GM19328 (cell line): ENCODE results near the gene PAPOLG.

Experiments
- ATAC-seq: cut with Tn5 transposase; IDR thresholded peaks from one replicate; pipeline ENCODE4 v1.9.1; 2021; ENCODE audit warnings: mild to moderate bottlenecking, moderate library complexity; ENCODE audit not compliant: unreplicated experiment

Gene PAPOLG

GRCh38 chr2:60756097-60757087 lies at the start of gene PAPOLG:
Gene PAPOLG, plus strand, starts transcription at chr2:60756268. Its CDS starts 211 bp downstream, at chr2:60756479.
- ATAC-seq, result peak; percentile 98

- no peak for ATAC-seq
Observed at GRCh38 chr2:60707750-60708371, 48.2 kb upstream of the PAPOLG start.

GRCh38 chr2:60708630-60709320 lies 47.3 kb upstream of the PAPOLG start:
- no peak for ATAC-seq

GRCh38 chr2:60710707-60711106 lies 45.4 kb upstream of the PAPOLG start:
- no peak for ATAC-seq

GRCh38 chr2:60715561-60715960 lies 40.5 kb upstream of the PAPOLG start:
- ATAC-seq, result no peak

GRCh38 chr2:60717691-60718090 lies 38.4 kb upstream of the PAPOLG start:
- ATAC-seq, result no peak

GRCh38 chr2:60719331-60719730 lies 36.7 kb upstream of the PAPOLG start:
- no peak for ATAC-seq

- no peak for ATAC-seq
Observed at GRCh38 chr2:60725466-60725865, 30.6 kb upstream of the PAPOLG start.

- ATAC-seq, result no peak
Observed at GRCh38 chr2:60728855-60729254, 27.2 kb upstream of the PAPOLG start.

GRCh38 chr2:60735496-60736250 lies 20.4 kb upstream of the PAPOLG start:
- ATAC-seq, result no peak

GRCh38 chr2:60738679-60739078 lies 17.4 kb upstream of the PAPOLG start:
- no peak for ATAC-seq

GRCh38 chr2:60739156-60739555 lies 16.9 kb upstream of the PAPOLG start:
- no peak for ATAC-seq

- ATAC-seq, result no peak
Observed at GRCh38 chr2:60741576-60741975, 14.5 kb upstream of the PAPOLG start.

- no peak for ATAC-seq
Observed at GRCh38 chr2:60742419-60742818, 13.6 kb upstream of the PAPOLG start.

- no peak for ATAC-seq
Observed at GRCh38 chr2:60745330-60745729, 10.7 kb upstream of the PAPOLG start.

- ATAC-seq, result no peak
Observed at GRCh38 chr2:60745761-60746160, 10.3 kb upstream of the PAPOLG start.

GRCh38 chr2:60746318-60746717 lies 9.8 kb upstream of the PAPOLG start:
- no peak for ATAC-seq

- ATAC-seq, result no peak
Observed at GRCh38 chr2:60759654-60760053, 3.6 kb downstream of the PAPOLG start.

- ATAC-seq, result no peak
Observed at GRCh38 chr2:60764736-60765534, 8.9 kb downstream of the PAPOLG start.

GRCh38 chr2:60766283-60766682 lies 10.2 kb downstream of the PAPOLG start:
- no peak for ATAC-seq
